ENCODE results near the gene C9orf40. TPM values are rescaled to one million over a fixed set of nuclear protein-coding genes. Genes with fewer than 3 reads are reported as not detected.

The C9orf40 gene
- 0.69 TPM for total RNA-seq (2013)
- polyA plus RNA-seq (1 to 10 TPM in 1 of 3 donors, under 1 TPM in 2; 0.44 to 1.1 (median 0.47) TPM), polyA minus RNA-seq (0.97 and 1.3 TPM in 2 replicates), total RNA-seq (0.59 to 4.9 (median 2.3) reads per million in 11 experiments)

- Histone ChIP-seq H3K36me3 (replicated peaks in 1 of 2; ENCODE audit: control insufficient read depth in 1 of 2, insufficient read depth in 2 of 2, low read length in 2 of 2) (no peaks in the 10 kb centered on the region), H4K20me1 (ENCODE audit: insufficient read depth, low read length) (no peaks in the 10 kb centered on the region), H3K4me1 (ENCODE audit: control insufficient read depth in 1 of 2, insufficient read depth in 2 of 2, low read length in 2 of 2) (peaks cover 9 to 17% of the 10 kb centered on the region in 2 donors), H3K27me3 (ENCODE audit: control insufficient read depth in 2 of 2, insufficient read depth in 2 of 2, low read length in 2 of 2) (no peaks in the 10 kb centered on the region), H3K4me3 (replicated peaks in 1 of 3; ENCODE audit: low read depth in 2 of 3, low read length in 3 of 3) (peak within 1 kb of the TSS; percentile 78 to 91 (median 81)), H3K9ac (ENCODE audit: insufficient read depth, low read length, poor library complexity, severe bottlenecking) (peak within 1 kb of the TSS; percentile 96), H3K4me2 (replicated peaks; ENCODE audit: extremely low read depth, low read length, poor library complexity, severe bottlenecking) (peak within 1 kb of the TSS; percentile 67), H3K79me2 (ENCODE audit: insufficient read depth, low read length) (no peaks in the 10 kb centered on the region), H2AFZ (ENCODE audit: insufficient read depth, low read depth, low read length, poor library complexity, severe bottlenecking) (peak within 1 kb of the TSS; percentile 99), H3K9me3 (replicated peaks in 1 of 2; ENCODE audit: control insufficient read depth in 1 of 2, insufficient read depth in 1 of 2, low read length in 2 of 2) (no peaks in the 10 kb centered on the region), H3K27ac (ENCODE audit: low read depth in 1 of 2, low read length in 2 of 2) (peak within 1 kb of the TSS; percentile 46 to 93)
- Mint-ChIP-seq H3K4me1 (peaks cover 23% of the 10 kb centered on the region), H3K4me3 (peak within 1 kb of the TSS; percentile 98 to 99), H3K9me3 (peaks cover 0 to 2% (median 0%) of the 10 kb centered on the region in 7 donors), H3K27ac (peak within 1 kb of the TSS; percentile 76 to 96 (median 85)), H3K36me3 (peaks cover 0 to 2% of the 10 kb centered on the region in 2 donors), H3K27me3 (ENCODE audit: low read depth in 3 of 3) (peaks cover 0 to 3% (median 2%) of the 10 kb centered on the region in 3 donors)
- TF ChIP-seq CTCF (IDR thresholded peaks at IDR 0.05), result peak; percentile 91
- WGBS (ENCODE audit: insufficient coverage), result under 1% methylated on average over 120 of the region's 125 CpGs
- DNase-seq, result peak; percentile 79 to 84 (median 83)
- intact Hi-C loops (cut with micrococcal nuclease), result loop anchor here in 1 of 2 donors (10.0 kb wide), 1 partner anchor 72 kb away; the partner anchor contains the start of gene CARNMT1
These were observed at the start of gene C9orf40 for GRCh38 chr9:74952201-74953151. TSS of gene C9orf40 (minus strand) at chr9:74952912. CDS start at chr9:74952611, 301 bp downstream.

- DNase-seq, result peak; percentile 66 to 74 (median 72)
- H3K4me1 ChIP-seq (ENCODE audit: control insufficient read depth in 1 of 2, insufficient read depth in 2 of 2, low read length in 2 of 2), result no peaks in the 10 kb centered on the region
- H4K20me1 ChIP-seq (ENCODE audit: insufficient read depth, low read length), result no peaks in the 10 kb centered on the region
- peaks cover 0 to 2% of the 10 kb centered on the region in 2 donors for H3K36me3 ChIP-seq (replicated peaks in 1 of 2; ENCODE audit: control insufficient read depth in 1 of 2, insufficient read depth in 2 of 2, low read length in 2 of 2)
- intact Hi-C loops (cut with micrococcal nuclease), result loop anchor here (2.0 kb wide), 1 partner anchor 227 kb away; no protein-coding TSS in a partner anchor
- H3K9me3 ChIP-seq (replicated peaks in 1 of 2; ENCODE audit: control insufficient read depth in 1 of 2, insufficient read depth in 1 of 2, low read length in 2 of 2), result no peaks in the 10 kb centered on the region
- H3K4me2 ChIP-seq (replicated peaks; ENCODE audit: extremely low read depth, low read length, poor library complexity, severe bottlenecking), result no peak overlapping the region
- H3K9ac ChIP-seq (ENCODE audit: insufficient read depth, low read length, poor library complexity, severe bottlenecking), result no peak overlapping the region
- Mint-ChIP-seq H3K4me1 (no peaks in the 10 kb centered on the region), H3K27ac (no peak overlapping the region), H3K9me3 (no peaks in the 10 kb centered on the region), H3K27me3 (ENCODE audit: low read depth in 3 of 3) (peaks cover 0 to 1% (median 0%) of the 10 kb centered on the region in 3 donors), H3K4me3 (no peak overlapping the region), H3K36me3 (peaks cover 16 to 24% of the 10 kb centered on the region in 2 donors)
- no peaks in the 10 kb centered on the region for H3K79me2 ChIP-seq (ENCODE audit: insufficient read depth, low read length)
- 80% methylated on average over 1 of the region's 4 CpGs for WGBS (ENCODE audit: insufficient coverage)
- no peaks in the 10 kb centered on the region for H3K27me3 ChIP-seq (ENCODE audit: control insufficient read depth in 2 of 2, insufficient read depth in 2 of 2, low read length in 2 of 2)
- peak overlapping the region; percentile 18 for H2AFZ ChIP-seq (ENCODE audit: insufficient read depth, low read depth, low read length, poor library complexity, severe bottlenecking)
- TF ChIP-seq CTCF (IDR thresholded peaks at IDR 0.05), result peak; percentile 92
- no peak overlapping the region for H3K27ac ChIP-seq (ENCODE audit: low read depth in 1 of 2, low read length in 2 of 2)
- no peak overlapping the region for H3K4me3 ChIP-seq (replicated peaks in 1 of 3; ENCODE audit: low read depth in 2 of 3, low read length in 3 of 3)
These were observed 49.2 kb upstream of the C9orf40 start for GRCh38 chr9:75001719-75002421.
